HG03095 (cell line): ENCODE results near the gene PALD1.

Experiments
- ATAC-seq: cut with Tn5 transposase; IDR thresholded peaks from one replicate; pipeline ENCODE4 v1.9.1; 2021; ENCODE audit warnings: moderate library complexity; ENCODE audit not compliant: unreplicated experiment

The PALD1 gene

DNA sequence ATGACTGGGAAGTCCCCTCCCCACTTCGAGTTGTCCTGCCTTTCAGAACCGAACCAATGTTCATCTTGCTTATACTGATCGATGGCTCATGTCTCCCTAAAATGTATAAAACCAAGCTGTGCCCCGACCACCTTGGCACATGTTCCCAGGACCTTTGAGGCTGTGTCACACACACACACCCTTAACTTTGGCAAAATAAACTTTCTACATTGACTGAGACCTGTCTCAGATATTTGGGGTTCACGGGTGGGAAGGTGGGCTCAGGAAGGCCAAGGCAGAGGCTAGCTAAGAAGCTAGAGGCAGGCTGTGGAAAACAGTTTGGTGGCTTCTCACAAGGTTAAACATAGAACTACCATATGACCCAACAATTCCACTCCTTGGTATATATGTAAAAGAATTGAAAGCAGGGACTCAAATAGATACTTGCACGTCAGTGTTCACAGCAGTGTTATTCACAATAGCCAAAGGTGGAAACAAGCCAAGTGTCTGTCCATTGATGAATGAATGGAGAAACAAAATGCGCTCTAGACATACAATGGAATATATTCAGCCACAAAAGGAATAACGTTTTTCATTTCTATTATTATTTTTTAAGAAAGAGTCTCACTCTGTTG is 108.6 kb downstream of the PALD1 start:
- peak; percentile 67 for ATAC-seq

GRCh38 chr10:70588255-70588654 is 109.7 kb downstream of the PALD1 start:
- ATAC-seq = no peak

DNA sequence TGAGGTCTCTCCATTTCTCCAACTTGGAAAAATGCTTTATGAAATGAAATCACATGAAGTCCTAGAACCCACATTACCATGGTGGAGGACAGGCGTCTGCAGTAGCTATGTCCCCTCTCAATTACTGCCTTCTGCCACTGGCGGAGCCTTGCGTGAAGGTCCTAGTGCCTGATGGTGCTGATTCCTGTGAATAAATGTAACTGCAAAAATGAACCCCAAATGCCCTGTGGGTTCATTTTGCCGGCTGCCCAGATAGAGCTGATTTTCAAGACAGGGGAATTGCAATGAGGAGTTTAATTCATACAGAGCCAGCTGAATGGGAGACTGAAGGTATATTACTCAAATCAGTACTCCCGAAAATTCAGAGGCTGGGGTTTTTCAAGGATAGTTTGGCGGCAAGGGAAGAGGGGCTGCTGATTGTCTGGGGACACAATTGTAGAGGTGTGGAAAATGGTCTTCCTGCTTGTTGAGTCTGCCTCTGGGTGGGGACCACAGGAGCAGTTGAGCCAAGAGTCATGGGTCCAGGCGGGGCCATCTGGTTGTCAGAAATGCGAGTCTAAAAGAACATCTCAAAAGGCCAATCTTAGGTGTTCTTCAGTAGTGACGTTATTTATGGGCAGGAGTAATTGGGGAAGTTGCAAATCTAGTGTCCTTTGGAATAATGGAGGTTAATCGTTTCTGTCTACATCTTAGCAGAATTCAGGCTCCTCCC is 110.4 kb downstream of the PALD1 start:
- ATAC-seq = no peak

GRCh38 chr10:70589762-70590654 is 111.4 kb downstream of the PALD1 start:
- no peak for ATAC-seq

DNA sequence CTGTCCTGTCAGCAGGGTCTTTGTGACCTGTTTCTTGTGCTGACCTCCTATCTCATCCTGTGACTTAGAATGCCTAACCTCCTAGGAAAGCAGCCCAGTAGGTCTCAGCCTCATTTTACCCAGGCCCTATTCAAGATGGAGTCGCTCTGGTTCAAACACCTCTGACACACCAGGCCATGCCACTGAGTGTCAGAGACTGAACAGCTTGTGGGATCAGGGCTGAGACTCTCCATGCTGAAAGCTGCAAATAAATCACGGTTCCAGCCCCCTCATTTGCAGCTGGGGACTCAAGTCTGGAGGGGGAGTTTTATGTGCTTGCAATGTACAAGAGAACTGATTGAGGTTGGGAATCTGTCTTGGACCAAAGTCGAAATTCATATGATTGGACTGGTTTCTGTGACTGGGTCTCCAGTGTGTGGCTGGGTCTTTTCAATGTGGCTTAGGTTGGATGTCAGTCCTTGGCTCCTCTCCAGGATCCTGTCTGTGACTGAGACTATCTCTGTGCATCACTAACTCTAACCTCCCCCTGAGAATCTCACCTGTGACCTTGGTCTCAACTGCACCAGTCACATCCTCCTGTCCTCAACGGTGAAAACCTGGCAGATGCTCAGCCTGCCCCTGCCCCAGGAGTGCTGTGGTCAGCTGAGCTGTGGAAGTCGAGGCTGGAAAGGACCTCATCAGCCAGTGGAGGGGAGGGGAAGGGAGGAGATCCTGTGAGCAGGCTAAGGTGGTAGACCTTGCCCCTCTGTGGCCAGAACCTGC is 112.3 kb downstream of the PALD1 start:
- ATAC-seq = no peak

- ATAC-seq = no peak
Observed at GRCh38 chr10:70592186-70592735, 113.7 kb downstream of the PALD1 start.

DNA sequence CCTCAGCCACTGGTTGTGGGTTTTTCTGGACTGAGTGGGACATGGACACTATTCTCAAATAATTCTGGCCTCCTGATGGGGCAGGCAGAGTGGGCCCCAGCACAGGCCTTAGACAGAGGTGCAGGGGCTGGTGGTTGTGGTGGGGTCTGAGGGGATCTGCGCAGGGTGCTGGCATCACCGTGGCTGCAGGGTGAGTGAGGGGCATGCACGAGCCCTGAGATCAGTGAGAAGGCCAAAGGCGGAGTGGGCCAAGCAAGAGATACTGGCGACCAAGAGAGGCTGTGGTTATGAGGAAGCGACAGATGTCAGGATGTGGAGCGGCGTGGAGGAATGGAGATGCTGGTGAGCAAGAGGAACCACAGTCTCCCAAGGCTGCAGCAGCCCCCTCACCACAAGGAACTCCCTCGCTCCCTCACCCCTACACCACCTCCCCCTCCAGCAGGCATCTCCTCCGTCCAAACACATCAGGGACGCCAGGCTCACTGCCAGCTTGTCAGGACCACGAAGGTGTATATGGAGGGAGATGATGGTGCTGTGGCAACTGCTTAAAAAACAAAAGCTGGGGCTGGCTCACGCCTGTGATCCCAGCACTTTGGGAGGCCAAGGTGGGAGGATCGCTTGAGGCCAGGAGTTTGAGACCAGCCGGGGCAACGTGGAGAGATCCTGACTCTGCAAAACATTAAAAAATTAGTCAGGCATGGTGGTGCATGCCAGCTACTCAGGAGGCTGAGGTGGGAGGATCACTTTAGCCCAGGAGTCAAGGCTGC is 114.4 kb downstream of the PALD1 start:
- no peak for ATAC-seq

DNA sequence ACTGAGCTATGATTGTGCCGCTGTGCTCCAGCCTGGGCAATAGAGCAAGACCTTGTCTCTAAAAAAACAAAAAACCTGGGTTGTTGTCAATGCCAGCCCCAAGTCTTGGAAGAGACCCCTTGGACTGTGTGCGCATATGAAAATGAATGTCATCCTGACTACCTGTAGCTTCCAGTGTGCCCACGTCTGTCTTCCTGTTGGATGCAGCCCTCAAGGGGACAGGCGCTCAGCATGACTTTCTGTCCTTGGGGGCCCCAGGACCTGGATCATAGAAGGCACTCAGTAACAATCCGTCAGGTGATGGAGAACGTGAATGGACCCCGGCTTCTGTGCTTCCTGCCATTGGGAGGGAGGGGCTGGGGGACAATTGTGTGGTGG is 114.9 kb downstream of the PALD1 start:
- no peak for ATAC-seq

- ATAC-seq = no peak
Observed at GRCh38 chr10:70594161-70594560, 115.6 kb downstream of the PALD1 start.

DNA sequence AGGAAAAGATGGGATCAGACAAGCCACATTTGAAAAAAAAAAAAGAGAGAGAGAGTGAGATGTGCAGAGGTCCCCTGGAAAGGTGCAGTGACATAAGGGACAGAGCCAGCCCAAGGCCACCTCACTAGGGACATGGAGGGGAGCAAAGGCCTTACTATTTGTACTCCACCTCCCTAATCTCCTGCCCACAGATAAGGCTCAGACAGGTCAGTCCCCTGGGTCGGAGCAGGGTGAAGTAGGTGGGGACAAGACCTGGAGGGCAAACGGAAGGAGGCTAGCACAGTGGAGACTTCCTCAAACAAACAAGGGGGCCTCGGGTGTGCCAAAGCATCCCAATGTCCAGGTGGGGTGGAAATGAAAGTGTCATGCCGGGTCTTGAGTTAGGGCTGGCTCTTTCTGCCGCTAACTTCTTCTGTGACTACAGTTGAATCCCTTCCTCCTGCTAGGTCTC is 117.0 kb downstream of the PALD1 start:
- no peak for ATAC-seq

DNA sequence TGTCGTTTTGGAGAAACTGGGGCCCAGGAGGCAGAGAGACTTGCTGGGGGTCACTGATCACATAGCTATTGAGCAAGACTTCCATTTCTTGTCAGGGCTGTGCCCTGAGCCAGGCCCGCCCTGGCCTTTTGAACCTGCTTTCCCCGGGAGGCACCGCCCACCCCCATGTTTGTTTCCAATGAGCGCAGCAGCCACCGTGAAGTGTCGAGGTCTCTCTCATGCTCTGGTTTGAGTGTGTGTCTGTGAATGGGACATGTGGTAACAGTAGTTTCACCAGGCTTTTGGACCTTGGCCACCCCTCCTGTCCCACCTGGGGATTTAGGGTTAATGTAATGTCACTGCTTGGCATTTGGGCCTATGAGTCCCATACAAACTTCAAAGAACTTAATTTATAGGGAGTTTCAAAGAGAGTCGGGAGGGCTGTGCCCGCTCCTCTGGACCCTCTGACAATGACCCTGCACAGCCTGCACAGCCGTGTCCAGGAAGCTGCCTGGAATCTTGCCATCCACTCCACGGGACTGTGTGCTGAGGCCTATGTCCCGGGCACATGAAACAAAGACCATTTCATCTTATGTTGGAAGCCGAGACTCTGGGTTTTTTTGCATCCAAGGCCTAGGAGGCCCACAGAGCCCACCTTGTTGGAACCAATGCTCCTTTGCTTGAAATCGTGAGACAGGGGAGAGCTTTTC is 117.7 kb downstream of the PALD1 start:
- no peak for ATAC-seq

DNA sequence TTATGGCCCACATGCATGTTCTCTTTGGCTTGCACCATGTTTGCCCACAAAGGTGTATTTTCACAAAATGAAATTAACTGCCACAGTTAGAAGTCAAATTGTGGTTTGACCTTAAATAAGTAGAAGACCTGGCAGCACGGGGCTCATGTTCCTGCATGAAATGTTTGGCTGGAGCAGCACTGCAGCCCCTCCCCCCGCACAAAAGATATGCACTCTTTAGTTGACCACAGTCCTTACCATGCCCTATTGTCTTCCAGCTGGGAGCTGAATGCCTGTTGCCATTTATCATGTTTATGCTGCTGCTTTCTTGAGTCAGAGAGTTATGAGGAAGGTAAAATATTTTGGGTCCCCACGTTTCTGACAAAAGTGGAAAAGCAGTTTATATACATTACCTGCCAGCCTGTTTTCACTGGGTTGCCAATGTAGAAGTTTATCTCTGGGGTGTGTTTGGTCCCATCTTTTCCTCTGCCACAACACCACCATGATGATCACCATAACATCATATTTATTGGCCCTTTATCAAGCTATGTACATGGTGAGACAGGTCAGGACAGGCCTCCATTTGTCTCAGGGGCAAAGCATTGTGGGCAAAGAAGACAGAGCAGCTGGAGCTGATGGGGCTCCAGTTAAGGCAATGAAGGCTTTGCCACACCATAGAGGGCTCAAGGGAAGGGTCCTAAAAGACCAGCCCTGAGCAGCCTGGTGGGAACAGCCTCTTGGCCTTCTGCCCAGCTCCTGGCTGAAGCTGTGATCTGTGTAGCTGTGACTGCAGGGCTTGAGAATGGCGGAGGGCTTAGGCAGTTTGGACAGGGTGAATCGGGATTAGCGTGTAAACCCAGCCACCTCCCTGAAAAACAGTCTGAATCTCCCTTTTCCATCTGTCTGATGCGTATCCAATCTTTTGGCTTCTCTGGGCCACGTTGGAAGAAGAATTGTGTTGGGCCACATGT is 118.6 kb downstream of the PALD1 start:
- no peak for ATAC-seq

DNA sequence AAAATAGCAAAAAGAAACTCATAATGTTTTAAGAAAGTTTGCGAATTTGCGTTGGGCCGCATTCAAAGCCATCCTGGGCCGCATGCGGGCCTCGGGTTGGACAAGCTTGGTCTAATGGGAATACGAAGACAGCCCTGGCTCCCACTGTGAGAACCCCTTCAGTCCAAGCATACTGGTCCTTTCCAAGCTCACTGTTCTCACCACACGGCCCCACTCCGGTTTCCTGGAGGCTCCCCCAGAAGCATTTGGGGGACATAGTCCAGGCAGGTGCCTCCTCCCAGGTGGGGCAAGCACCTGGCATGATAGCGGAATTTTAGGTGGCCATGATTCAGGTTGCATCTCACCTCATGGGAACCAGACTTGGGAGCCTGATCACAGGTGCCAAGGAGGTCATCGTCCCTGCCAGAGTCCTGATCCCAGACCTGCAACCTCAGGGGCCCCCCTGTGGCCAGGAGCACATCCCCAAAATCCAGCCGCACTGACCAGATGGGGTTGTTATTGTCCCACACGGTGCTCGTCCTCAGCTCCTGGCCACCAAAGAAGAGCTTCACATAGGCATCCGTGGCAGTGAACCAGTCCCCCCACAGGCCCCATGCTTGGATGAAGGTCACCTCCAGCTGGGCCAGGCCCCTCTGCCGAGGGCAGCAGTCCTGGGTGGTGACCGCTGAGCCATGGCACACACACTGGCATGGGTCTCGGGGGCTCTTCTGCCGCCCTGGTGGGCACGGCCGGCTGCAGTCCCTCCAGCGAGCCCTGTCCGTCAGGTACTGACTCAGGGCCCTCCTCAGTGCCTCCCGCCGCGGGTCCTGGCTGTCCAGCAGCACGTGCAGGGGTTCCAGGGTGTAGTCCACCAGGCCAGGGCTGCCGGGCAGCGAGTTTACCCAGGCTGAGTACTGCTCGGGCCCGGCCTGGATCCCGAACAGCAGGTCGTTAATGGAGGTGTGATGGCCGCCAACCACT is 119.6 kb downstream of the PALD1 start:
- no peak for ATAC-seq

DNA sequence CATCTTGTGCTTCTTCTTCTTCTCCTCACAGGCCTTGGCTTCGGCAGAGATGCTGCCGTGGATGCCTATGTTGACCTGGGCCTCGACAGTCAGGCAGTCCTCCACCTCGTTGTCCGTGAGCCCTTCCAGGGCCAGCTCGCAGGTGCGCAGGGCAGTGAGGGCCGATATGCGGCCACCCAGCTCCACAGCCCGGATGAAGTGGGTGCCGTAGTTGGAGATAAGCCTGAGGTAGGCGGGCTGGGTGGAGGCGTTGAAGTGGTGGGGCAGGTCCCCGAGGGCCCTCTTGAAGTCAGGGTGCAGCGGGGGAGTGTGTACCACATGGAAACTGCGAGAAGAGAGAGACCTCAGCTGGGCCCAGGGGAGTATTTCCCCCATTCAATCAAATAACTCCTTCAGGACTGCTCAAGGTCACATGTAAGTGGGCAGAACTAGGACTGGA is 120.3 kb downstream of the PALD1 start:
- ATAC-seq = no peak

GRCh38 chr10:70599319-70599718 is 120.8 kb downstream of the PALD1 start:
- ATAC-seq = no peak

GRCh38 chr10:70599791-70600190 is 121.2 kb downstream of the PALD1 start:
- ATAC-seq = no peak
